SW 1271 (cell line): ENCODE data around the gene AFF3.
"Not testable (repeated sequence)": the region's sequence is repeated elsewhere in the genome, so short reads cannot be mapped to it uniquely, and the experiment has no call there.

Source experiments
- DNase-seq, 2 experiments: peaks; one replicate each; lab custom pipeline; 2025; lab: John Stamatoyannopoulos, UW

Gene AFF3

DNA sequence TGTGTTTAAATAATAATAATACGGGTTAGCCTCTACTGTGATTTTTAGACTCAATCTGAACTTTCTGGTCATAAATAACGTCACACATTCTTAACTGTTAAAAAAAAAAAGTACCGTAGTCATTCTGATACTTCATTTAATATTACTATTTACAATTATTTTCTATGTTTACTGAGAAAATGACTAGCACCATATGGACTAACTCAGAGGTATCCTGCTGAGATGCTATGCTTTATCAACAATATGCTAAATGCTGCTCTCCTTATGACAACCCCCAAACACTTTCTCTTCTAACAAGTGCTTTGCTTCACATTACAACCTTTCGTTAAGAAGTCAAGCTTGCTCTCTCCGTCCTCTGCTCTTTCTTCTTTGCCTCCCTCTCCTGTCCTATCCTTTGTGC is 182.1 kb downstream of the AFF3 start:
- no peak for DNase-seq

DNA sequence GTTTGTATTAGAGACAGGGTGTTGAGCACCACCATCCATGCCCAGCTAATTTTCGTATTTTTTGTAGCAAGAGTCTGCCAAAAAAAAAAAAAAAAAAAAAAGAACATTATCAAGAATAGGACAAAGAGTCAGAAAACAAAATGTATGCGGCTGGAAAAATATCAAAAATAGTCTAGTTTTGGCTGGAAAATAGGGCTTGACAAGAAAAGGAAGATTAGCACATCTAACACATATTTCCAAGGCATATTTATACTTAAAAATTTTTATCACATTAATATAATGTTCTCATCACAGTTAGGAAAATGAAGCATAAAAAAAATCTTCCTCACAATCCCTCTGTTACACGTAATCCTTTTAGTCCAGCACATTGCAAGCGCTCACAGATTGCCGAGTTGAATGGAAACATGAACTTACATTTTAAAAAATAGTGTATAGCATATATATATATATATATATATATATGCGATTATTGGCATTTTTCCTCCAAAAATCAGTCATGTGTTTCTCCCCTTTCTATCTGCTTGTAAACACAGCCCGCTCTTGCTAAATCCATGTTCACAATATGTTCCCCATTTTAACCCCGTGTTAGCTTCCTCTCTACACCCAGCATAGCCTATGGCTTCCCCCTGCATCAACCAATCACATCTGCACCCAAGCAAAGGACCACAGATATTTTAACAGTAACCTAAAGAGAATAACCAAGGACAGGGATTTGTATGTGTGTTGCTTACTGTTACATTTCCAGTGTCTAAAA is 183.0 kb downstream of the AFF3 start:
- DNase-seq: no peak

DNA sequence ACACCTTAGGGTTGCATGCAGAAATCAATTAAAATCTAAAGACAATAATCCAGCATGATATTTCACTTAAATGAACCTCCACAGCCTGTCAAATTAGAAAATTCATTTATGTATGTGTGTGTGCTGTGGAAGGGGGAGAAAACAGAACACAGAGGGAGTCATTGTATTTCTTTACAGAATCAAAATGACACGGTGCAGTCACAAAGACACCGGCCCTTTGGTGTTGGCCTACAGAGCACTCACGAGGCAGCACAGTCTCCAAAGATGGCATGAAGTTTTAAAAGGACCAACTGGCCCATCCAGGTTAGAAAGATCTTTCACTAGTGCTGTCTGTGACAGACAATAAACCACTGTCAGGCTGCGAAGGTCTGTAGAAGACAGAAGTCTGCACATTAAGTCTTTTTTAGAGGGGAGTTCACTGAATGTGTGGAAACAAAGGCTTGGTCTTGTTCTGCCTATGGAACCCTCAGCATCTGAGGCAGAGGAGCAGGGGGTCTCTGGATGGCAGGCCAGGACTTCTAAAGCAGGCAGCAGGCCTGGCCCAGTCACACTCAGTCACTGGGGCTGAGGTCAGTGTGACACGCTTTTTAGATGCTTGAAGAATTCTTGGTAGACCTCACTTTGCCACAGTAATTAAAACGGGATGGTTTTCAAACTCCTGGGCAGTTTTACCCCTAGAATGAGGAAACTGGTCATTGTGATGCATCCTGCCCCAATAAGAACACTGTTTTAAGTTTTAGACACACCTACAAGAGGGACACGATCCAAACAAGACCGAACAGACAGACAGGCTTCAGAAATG is 184.9 kb downstream of the AFF3 start:
- DNase-seq: no peak

DNA sequence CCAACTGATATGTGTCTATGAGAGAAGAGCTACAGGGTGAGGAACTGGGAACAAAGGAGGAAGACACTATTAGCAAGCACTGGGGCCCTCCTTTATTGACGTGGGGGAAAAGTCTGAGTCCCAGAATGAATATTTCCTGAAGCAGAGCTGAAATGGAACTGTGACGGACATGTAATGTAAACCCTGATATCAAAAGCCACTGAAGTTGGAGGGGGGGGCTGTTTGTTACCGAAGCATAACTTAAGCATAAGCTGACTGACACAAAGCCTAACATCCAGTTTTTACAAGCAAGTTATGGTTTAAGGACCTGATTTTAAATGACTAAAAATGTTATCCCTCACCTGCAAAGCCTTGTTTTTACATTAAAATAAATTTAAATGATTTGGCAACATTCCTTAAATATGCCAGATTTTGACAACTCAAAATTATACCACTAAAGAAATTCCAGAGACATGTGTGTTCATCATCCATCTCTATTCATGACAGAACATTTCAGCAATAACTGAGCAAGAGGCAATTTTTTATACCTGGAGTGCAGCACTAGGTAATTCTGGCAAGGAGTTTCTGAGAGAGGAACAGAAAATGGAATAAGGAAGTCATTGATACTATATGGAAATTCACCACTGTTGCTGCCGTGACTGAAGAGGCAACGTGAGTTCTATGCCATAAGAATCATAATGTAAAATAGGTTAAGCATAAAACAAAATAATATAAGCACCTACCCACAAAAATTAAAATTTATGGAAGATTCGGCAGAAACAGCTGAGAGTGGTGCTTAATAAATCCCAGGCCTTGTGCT is 186.0 kb downstream of the AFF3 start:
- no peak for DNase-seq

DNA sequence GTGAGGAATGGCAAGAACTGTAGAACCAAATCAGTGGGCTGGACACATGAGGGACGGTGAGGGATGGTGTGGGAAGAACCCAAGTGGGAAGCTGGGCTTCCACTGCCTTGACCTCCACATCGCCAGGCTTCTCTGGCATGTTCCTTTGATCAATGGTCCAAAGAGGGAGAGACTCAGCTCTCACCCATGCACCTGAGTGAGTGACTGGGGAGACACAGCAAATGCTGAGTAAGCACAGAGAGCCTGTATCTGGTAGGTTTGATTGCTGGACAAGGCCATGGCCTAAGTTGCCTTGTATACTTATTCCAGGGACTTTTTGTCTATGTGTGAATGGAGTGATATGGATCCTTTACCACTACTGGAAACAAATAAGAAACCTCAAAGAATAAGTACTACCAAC is 188.6 kb downstream of the AFF3 start:
- no peak for DNase-seq

DNA sequence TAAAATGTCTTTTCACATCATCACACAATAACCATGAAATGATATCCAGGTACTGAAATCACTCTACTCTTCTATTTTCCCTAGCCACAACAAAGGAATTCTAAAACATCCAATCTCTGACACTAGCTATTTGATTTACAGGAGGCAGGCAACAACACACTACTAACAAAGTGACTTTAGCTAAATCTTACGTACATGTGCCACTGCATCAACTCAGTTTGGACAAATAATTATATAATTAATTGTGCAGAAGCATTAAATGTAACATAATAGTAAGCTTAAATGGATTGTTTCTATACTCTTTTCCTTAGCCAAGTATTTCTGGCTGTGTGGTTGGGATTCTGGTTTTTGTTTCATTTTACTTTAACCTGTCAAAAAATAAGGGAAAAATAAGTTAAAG is 192.4 kb downstream of the AFF3 start:
- DNase-seq: no peak

DNA sequence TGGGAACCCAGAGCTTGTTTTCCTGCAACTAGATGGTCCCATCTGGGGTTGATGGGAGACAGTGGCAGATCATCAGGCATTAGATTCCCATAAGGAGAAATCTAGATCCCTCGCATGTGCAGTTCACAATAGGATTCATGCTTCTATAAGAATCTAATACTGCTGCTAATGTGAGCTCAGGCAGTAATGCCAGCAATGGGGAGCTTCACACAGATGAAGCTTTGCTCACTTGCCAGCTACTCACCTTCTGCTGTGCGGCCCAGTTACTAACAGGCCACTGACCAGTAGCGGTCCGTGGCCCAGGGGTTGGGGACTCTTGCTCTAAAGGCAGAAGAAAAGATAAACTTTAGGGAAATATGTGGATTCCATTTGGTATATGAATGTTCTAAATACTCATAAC is 192.9 kb downstream of the AFF3 start:
- DNase-seq: no peak

DNA sequence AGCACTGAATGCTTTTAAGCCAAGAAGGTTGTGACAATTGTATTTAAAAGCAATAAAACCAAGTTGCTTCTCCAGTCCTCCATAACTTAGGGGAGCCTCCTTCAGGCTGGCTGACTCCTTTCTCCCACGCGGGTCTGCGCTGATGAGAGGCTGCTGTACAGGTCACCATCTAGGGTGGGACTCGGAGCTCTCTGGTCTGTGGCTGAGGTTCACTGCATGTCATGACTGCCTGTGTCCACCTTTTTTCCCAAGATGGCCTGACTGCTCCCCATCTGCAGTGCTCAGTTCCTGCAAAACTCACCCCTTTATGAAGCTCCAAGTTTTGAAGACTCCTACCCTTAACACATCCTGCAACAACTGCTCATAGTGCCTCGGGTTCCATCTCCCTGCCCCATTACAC is 194.4 kb downstream of the AFF3 start:
- no peak for DNase-seq

DNA sequence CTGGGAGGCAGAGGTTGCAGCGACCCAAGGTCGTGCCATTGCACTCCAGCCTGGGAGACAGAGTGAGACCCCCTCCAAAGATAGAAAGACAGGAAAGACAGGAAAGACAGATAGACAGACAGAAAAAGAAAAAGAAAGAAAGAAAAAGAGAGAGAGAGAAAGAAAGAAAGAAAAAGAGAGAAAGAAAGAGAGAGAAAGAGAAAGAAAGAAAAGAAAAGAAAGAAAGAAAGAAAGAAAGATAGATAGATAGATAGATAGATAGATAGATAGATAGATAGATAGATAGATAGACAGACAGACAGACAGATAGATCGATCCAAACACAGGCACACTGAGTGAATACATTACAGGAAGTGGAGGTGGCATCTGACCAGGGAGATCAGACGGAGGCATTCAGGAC is 195.0 kb downstream of the AFF3 start:
- DNase-seq: not testable (repeated sequence)

DNA sequence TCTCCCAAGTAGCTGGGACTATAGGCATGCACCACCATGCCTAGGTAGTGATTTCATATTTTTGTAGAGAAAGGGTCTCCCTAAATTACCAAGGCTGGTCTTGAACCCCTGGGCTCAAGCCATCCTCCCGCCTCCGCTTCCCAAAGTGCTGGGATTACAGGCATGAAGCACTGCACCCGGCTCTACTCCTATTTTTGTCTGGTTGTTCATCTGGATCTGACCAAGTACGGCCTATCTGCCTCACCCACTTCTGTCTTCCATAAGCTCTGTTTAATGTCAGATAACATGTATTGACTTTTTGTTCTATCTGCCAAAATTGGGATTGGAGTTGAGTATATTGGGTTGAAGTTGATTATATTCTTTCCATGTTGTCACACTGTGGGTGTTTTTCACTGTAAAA is 198.4 kb downstream of the AFF3 start:
- no peak for DNase-seq

DNA sequence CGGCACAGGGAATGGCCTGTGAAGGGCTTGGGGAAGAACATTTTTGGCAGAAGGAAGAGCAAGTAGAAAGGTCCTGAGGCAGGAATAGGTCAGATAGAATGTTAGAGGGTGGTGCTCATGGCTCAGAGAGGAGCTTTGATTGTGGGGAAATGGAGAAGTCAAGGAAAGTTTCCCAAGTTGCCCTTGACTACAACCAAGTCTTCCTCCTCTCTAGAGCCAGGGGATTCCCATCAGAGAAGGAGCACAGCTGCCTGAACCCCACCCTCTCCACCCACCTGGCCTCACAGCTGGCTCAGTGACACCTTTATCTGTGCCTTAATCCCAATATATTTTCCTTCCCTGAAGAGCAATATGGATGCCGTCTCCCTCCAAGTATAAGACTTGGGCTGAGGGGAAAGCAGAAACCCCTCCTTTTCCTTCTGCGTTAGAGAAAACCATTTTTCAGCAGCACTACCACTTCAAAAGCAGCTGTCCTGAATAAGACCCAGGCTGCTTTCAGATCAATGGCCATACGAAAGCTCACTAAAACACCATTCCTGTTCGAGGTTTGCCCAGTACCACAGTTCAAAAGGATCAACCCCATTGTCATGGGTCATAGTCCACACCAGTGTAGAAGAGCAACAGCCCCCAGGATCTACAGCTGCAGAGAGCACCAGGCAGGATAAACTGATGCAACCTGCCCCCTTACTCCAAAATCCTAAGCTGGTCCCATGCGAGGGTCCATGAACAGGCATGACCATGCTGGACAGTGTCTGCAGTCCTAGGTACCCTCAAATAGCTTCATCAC is 199.6 kb downstream of the AFF3 start:
- DNase-seq: no peak

DNA sequence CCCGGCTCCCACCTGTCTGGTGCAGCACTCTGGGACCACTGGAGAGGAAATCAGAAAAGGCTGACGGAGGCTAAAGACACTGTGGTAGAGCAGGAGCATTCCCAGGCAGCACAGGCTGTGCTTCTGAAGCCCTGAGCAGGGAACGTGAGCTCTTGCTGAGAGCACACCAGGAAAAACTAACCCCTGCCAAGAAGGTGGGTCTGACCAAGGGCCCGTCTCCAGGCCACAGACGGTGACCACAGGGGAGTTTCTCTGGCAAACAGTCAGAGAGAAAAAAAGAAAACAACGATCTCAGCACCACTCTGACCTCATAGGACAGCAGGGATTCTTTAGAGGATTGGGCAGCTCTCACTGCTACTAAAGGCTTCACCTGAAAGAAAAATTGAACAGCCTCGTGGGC is 201.4 kb downstream of the AFF3 start:
- DNase-seq: no peak

DNA sequence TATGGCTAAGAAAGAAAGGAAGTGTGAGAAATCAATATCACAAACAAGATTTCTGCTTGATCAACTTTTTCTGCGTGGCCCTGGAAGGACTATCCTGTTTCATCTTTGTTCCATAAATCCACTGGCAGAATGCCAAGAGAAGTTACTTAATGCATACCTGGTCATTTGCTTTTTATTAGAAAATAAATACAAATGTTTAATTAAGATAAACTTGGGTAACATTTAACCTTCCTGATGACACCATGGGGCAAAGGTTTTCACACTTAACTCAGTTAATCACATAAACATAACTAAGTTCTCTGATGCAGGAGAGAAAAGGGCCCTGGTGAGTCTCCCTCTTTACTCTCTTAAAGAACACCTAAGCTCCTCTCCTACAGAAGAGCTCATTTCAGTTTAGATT is 203.3 kb downstream of the AFF3 start:
- no peak for DNase-seq

DNA sequence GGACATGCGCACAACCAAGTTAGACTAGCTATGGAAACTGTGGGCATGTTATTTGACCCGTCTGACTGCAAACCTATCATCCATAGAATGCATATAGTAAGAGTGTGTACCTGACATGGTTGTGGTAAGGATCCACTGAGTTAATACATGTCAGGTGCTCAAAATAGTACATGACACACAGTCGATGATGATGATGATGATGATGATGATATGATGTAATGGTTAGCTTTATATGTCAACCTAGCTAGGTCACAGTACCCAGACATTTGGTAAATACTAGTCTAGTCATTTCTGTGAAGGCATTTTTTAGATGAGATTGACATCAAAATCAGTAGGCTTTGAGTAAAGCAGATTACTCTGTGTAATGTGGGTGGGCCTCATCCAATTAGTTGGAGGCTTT is 204.1 kb downstream of the AFF3 start:
- no peak for DNase-seq

DNA sequence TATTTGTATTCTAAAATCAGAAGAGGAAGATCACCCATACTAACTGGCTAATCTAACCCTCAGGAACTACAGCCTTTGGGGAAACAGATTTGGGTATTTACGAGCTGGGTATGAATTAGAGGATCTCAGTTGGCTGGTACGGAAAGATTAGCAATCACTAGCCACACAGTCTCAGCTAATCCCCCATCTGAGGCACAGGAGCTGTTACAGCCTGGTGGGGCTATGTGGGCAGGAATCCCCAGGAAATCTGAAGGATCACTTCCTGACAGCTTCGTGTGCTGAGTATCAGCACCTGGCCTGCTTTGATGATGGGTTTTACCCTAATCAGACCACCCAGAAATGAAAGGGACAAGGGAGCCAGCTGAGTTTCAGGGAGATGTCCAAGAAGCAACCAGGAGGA is 206.3 kb downstream of the AFF3 start:
- no peak for DNase-seq

DNA sequence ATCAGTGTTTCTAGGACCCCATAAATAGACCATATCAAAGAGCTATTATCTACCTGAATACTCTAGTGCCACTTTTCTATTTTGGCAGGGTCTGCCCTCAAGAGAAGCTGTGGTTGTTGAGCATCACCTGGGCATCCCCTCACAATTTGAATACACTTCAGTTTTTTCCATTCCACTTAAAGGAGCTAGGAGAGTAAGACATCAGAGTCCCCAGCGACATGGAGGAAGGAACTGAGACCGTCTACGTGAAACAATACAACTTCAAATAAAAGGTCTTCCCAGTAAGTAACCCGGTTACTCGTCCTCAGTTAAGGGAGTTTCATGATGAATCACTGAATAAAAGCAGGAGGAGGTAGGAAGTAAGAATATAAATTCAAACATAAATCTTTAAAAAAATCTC is 206.7 kb downstream of the AFF3 start:
- no peak for DNase-seq

DNA sequence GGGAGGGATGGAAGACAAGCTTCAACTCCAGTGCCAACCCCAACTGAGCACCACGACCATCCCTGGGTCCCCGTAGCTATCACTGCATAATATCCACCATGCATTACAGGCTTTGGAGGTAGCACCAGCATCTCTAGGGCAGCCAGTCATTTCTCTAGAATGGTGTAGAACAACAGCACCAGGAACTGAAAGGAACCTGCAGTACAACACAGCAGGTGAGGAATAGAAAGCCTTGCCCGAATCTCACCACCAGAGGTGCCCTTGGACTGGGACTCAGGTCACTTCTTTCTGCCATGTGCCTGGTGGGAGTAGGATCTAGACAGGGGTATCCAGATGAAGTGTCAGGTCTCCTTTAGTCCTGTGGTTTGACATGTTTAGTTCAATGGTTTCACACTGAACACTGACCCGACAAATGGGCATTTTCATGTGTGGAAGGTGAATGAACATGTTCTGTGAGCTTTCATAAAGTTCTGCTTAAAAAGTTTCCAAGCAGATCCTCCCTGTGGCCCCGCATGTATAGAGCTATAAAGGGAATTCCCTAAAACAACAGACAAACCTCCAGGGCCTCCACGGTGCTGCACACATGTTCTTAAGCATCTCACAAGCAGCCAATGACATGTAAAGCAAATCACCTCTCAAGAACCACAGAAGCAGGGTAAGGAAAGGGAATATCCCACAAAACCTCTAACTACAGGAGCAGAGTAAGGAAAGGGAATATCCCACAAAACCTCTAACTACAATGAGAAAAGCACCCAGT is 208.3 kb downstream of the AFF3 start:
- DNase-seq: no peak

DNA sequence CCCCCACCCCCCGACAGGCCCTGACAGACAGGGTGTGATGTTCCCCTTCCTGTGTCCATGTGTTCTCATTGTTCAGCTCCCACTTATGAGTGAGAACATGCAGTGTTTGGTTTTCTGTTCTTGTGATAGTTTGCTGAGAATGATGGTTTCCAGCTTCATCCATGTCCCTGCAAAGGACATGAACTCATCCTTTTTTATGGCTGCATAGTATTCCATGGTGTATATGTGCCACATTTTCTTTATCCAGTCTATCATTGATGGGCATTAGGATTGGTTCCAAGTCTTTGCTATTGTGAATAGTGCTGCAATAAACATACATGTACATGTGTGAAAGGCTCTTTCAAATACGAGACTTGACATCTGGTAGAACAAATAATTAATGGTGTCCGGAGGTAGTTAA is 208.9 kb downstream of the AFF3 start:
- not testable (repeated sequence) for DNase-seq

DNA sequence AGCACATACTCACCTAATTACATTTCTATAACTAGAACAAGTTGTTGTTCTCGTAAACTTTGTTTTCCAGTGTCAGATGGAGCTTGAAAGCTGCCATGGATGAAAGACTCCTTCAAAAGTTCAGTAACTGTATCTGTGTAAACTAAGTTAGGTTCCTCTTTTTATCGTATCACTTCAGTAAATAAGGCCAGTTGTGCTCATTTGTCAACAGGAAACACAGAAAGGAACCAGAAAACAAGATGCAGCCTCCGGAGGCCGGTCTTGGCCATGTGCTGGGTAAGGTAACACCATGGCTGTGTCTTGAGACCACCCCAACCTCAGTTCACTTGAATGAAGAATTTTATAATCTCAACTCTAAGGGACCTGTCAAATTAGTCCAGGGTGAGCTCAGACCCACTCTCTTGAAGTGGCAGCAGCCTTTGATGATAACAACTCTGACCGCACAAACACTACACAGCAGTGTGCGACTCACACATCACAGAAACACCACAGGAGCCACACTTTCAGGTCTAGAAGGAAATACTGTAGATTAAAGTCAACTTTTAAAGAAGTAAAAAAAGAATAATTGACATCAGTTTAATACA is 213.8 kb downstream of the AFF3 start:
- DNase-seq: no peak

DNA sequence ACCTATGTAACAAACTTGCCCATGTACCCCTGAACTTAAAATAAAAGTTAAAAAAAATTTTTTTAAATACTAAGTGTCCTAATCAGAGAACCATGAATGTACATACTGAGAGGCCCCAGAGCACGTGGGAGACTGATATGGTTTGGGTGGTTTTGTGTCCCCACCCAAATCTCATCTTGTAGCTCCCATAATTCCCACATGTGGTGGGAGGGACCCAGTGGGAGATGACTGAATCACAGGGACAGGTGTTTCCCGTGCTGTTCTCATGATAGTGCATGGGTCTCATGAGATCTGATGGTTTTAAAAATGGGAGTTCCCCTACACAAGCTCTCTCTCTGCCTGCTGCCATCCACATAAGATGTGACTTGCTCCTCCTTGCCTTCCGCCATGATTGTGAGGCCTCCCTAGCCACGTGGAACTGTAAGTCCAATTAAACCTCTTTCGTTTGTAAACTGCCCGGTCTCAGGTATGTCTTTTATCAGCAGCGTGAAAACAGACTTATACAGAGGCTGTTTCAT is 214.6 kb downstream of the AFF3 start:
- DNase-seq: not testable (repeated sequence)

DNA sequence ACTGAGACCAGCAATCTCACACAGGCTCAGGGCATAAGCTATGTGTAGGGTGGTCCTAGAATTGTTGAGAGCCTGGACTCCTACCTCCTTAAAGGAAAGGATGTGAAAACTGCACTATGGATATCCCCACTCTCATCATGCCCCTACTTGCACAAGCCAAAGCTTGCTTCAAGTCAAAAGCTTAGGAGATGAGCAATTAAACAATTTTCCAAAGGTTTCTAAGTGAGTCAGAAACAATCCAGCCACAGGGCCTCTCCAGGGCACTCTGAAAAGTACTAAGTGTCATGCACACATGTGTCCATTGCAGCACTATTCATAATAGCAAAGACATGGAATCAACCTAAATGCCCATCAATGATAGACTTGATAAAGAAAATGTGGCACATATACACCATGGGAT is 215.4 kb downstream of the AFF3 start:
- no peak for DNase-seq
